Mucosa of gallbladder (tissue), 1 donor: ENCODE results near the gene DENND1C. TPM values are rescaled to one million over a fixed set of nuclear protein-coding genes. Genes with fewer than 3 reads are reported as not detected.

Experiments
- DNase-seq: peaks from one replicate; pipeline ENCODE4 v3.0.0-alpha.2; 2020; ENCODE audit warnings: low spot score
- total RNA-seq: library from RNA; stranded (reverse); gene quantifications from one replicate; pipeline ENCODE4 v1.2.1, GENCODE V29; 2021
- donor health status: DM: no; HTN: no; CAD: no.

Gene DENND1C
- total RNA-seq, 1 donor from 2014 or later = 8.0 TPM

- no peak for DNase-seq
Measured at GRCh38 chr19:6480848-6481415, 655 bp downstream of the DENND1C start.

- no peak for DNase-seq
Measured at GRCh38 chr19:6479836-6480398, 1.7 kb downstream of the DENND1C start.

- no peak for DNase-seq
Measured at GRCh38 chr19:6478815-6479214, 2.8 kb downstream of the DENND1C start.

- no peak for DNase-seq
Measured at GRCh38 chr19:6476896-6477431, 4.6 kb downstream of the DENND1C start.

- peak; percentile 88 for DNase-seq
Measured at GRCh38 chr19:6476155-6476895, 5.3 kb downstream of the DENND1C start.

- no peak for DNase-seq
Measured at GRCh38 chr19:6475321-6476108, 6.1 kb downstream of the DENND1C start.

GRCh38 chr19:6473647-6474046, 7.9 kb downstream of the DENND1C start:
- DNase-seq = no peak

- no peak for DNase-seq
Measured at GRCh38 chr19:6472713-6473112, 8.9 kb downstream of the DENND1C start.

GRCh38 chr19:6471076-6471475, 10.5 kb downstream of the DENND1C start:
- no peak for DNase-seq

- DNase-seq = no peak
Measured at GRCh38 chr19:6470173-6470572, 11.4 kb downstream of the DENND1C start.

- no peak for DNase-seq
Measured at GRCh38 chr19:6467384-6467783, 14.2 kb downstream of the DENND1C start.

- DNase-seq = no peak
Measured at GRCh38 chr19:6466526-6467248, 14.9 kb downstream of the DENND1C start.

GRCh38 chr19:6465663-6466062, 15.9 kb downstream of the DENND1C start:
- no peak for DNase-seq

- no peak for DNase-seq
Measured at GRCh38 chr19:6465006-6465405, 16.6 kb downstream of the DENND1C start.

- DNase-seq = peak; percentile 92
Measured at GRCh38 chr19:6464070-6464873, 17.3 kb downstream of the DENND1C start, which contains the start of gene CRB3. Gene CRB3, plus strand, starts transcription at chr19:6464271. Its CDS starts 431 bp downstream, at chr19:6464702.

GRCh38 chr19:6460099-6460884, 21.3 kb downstream of the DENND1C start:
- peak; percentile 98 for DNase-seq

GRCh38 chr19:6459262-6460098, 22.1 kb downstream of the DENND1C start, which contains the start of gene SLC25A23:
Gene SLC25A23, minus strand, starts transcription at chr19:6459792. Its CDS starts 164 bp downstream, at chr19:6459628.
- peak; percentile 66 for DNase-seq

GRCh38 chr19:6458695-6459261, 22.8 kb downstream of the DENND1C start:
- no peak for DNase-seq
